ACC112 (cell line): ENCODE measurements around the gene CYP2U1.
"Not testable (repeated sequence)": the region's sequence is repeated elsewhere in the genome, so short reads cannot be mapped to it uniquely, and the experiment has no call there.

Source experiments
- H2AFZ ChIP-seq: fragments of 200-600 bp; sonication (generic); one replicate; pipeline ENCODE4 v1.6.0; 2017; ENCODE audit warnings: antibody characterized with exemption, low read length; ENCODE audit not compliant: unreplicated experiment
- H3K27ac ChIP-seq: fragments of 200-600 bp; sonication (generic); 2 replicates; pipeline ENCODE4 v1.5.1; 2014; ENCODE audit warnings: low read depth, mild to moderate bottlenecking, antibody characterized with exemption, low read length, moderate library complexity
- H3K27me3 ChIP-seq: fragments of 200-600 bp; sonication (generic); 2 replicates; pipeline ENCODE4 v1.6.1; 2014; ENCODE audit warnings: mild to moderate bottlenecking, antibody characterized with exemption, low read length, moderate library complexity, mixed read lengths; ENCODE audit not compliant: insufficient read depth
- H3K36me3 ChIP-seq: fragments of 200-600 bp; sonication (generic); 2 replicates; pipeline ENCODE4 v1.6.1; 2016; ENCODE audit warnings: mild to moderate bottlenecking, antibody characterized with exemption, low read length, moderate library complexity, mixed read lengths; ENCODE audit not compliant: insufficient read depth
- H3K4me1 ChIP-seq: fragments of 200-600 bp; sonication (generic); one replicate; pipeline ENCODE4 v1.6.1; 2016; ENCODE audit warnings: low read length, mixed read lengths; ENCODE audit not compliant: insufficient read depth, unreplicated experiment, control insufficient read depth
- H3K4me3 ChIP-seq: fragments of 200-600 bp; sonication (generic); 2 replicates; pipeline ENCODE4 v1.5.1; 2014; ENCODE audit warnings: mild to moderate bottlenecking, low read depth, low read length
- H3K79me2 ChIP-seq: fragments of 200-600 bp; sonication (generic); one replicate; pipeline ENCODE4 v1.6.0; 2016; ENCODE audit warnings: low read length; ENCODE audit not compliant: control insufficient read depth, unreplicated experiment, insufficient read depth

Gene CYP2U1

DNA sequence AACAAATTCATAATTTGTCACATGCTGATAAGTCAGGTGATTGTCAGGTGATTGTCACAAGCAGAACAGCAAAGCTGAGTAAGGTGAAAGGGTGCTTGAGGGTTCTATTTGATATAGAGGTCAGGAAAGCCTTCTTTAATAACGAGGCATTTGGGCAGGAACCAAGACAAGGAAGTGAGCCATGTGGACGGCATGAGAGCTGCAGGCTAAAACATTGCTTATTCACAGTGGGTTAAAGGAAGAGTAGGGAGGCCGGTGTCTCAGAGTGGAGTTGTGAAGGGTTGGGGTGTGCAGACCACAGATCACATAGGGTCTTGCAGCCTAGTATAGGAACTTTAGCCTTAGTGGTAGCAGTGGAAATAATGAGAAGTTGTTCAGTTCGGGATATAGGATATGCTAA, 31.3 kb upstream of the CYP2U1 start:
- peaks cover 49% of the 10 kb centered on the region for H3K36me3 ChIP-seq
- H3K79me2 ChIP-seq, result peaks cover 26% of the 10 kb centered on the region
- H2AFZ ChIP-seq, result no peak overlapping the region
- peaks cover 26% of the 10 kb centered on the region for H3K4me1 ChIP-seq
- H3K4me3 ChIP-seq, result no peak overlapping the region
- no peak overlapping the region for H3K27ac ChIP-seq
- H3K27me3 ChIP-seq, result no peaks in the 10 kb centered on the region

- peaks cover 22% of the 10 kb centered on the region for H3K4me1 ChIP-seq
- H2AFZ ChIP-seq, result no peak overlapping the region
- H3K27ac ChIP-seq, result no peak overlapping the region
- H3K27me3 ChIP-seq, result no peaks in the 10 kb centered on the region
- no peak overlapping the region for H3K4me3 ChIP-seq
- peaks cover 44% of the 10 kb centered on the region for H3K36me3 ChIP-seq
- peaks cover 24% of the 10 kb centered on the region for H3K79me2 ChIP-seq
Observed at GRCh38 chr4:107900508-107900907, 30.8 kb upstream of the CYP2U1 start.

DNA sequence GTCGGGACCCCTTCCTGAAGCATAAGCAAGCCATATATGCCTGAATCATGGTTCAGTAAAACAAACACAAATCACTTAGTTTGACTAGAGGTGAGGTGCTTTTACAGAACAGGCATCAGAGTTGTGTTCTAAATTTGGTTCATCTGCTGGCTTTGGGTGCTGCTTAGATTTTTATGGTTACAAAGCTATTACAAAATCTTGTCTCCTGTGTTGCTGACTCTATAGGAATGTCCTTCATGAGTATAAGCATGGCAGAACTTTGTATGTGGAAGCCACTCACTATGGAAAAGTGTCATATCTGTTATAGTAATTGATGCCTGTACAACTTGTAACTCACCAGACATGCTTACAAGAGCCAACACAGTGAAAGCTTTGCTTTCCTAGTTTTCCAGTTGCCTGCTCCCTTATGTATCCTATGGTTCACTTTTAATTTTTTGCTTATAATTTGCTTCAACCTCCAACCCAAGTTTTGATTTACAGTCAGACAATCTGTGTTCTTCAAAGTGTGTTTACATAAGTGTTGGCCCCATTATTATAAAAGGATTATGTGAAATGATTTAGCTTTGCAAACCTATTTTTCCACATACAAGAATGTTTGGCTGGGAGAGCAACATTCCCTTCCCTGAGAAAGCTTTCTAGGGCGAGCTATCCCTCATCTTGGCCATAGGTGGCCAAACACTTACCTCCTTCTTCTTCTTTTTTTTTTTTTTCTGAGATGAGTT, 30.0 kb upstream of the CYP2U1 start:
- H3K4me1 ChIP-seq, result peaks cover 16% of the 10 kb centered on the region
- peaks cover 43% of the 10 kb centered on the region for H3K36me3 ChIP-seq
- H3K79me2 ChIP-seq, result peaks cover 22% of the 10 kb centered on the region
- no peaks in the 10 kb centered on the region for H3K27me3 ChIP-seq
- H2AFZ ChIP-seq, result no peak overlapping the region
- H3K27ac ChIP-seq, result no peak overlapping the region
- no peak overlapping the region for H3K4me3 ChIP-seq

DNA sequence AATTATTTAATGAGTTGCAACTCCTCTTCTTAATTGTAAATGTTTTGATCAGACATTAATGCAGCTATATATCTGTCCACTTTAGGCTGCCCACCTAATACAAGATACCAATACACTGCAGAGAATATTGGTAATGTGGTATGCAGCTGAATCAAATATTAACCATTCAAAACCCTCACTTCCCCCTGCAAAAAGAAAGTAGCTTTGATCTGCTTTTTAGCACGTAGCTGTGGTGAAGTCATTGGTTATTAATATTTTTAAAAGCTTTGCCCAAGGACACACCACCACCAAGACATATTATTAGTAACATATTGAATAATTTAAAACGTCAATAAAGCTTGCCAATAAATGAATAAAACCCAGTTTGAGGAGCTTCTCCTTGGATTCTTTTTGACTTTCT, 28.6 kb upstream of the CYP2U1 start:
- no peak overlapping the region for H2AFZ ChIP-seq
- H3K36me3 ChIP-seq, result peaks cover 43% of the 10 kb centered on the region
- peaks cover 12% of the 10 kb centered on the region for H3K79me2 ChIP-seq
- H3K4me1 ChIP-seq, result peaks cover 3% of the 10 kb centered on the region
- H3K27ac ChIP-seq, result no peak overlapping the region
- no peak overlapping the region for H3K4me3 ChIP-seq
- no peaks in the 10 kb centered on the region for H3K27me3 ChIP-seq

GRCh38 chr4:107905082-107905481, 26.3 kb upstream of the CYP2U1 start:
- not testable (repeated sequence) for H3K4me3 ChIP-seq, H3K27ac ChIP-seq, H3K27me3 ChIP-seq, H3K4me1 ChIP-seq, H3K79me2 ChIP-seq, H2AFZ ChIP-seq
- H3K36me3 ChIP-seq, result peaks cover 32% of the 10 kb centered on the region

DNA sequence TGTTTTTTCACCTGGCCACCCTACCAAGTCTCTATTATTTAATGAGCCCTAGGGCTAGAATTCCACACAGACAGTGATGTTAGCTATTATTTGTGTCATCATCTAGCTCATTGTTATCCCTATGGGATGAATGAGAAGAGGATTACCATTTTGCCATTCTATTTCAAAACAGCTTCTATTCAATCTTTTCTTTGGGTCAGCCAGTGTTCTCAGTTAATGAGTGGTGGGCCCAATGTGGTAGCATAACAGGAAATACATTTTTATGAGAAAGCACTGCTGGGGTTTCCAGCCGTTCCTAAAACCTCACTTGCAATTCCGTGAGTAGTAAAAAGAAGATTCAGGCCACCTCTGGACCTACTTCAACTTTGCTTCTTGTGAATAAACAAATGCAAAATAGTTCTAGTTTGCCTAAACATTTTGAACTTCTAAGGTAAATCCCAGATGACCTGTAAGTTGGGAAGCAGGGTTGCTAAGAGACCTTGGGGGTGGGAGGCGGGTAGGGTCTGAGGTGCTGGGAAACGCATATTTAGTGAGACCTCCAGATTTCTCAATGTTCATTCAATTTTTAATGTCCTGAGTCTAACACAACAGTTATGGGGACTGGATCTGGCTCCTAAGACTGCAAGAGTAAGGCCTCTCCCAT, 24.8 kb upstream of the CYP2U1 start:
- Histone ChIP-seq H2AFZ (no peak overlapping the region), H3K79me2 (no peaks in the 10 kb centered on the region), H3K27ac (no peak overlapping the region), H3K36me3 (peaks cover 17% of the 10 kb centered on the region), H3K4me1 (no peaks in the 10 kb centered on the region), H3K27me3 (no peaks in the 10 kb centered on the region), H3K4me3 (no peak overlapping the region)

GRCh38 chr4:107908377-107908776, 23.0 kb upstream of the CYP2U1 start:
- H3K27me3 ChIP-seq, result no peaks in the 10 kb centered on the region
- no peaks in the 10 kb centered on the region for H3K79me2 ChIP-seq
- H3K36me3 ChIP-seq, result peaks cover 14% of the 10 kb centered on the region; the same call in 1 of the 2 replicates
- no peak overlapping the region for H3K4me3 ChIP-seq
- no peak overlapping the region for H2AFZ ChIP-seq
- no peak overlapping the region for H3K27ac ChIP-seq
- H3K4me1 ChIP-seq, result no peaks in the 10 kb centered on the region

DNA sequence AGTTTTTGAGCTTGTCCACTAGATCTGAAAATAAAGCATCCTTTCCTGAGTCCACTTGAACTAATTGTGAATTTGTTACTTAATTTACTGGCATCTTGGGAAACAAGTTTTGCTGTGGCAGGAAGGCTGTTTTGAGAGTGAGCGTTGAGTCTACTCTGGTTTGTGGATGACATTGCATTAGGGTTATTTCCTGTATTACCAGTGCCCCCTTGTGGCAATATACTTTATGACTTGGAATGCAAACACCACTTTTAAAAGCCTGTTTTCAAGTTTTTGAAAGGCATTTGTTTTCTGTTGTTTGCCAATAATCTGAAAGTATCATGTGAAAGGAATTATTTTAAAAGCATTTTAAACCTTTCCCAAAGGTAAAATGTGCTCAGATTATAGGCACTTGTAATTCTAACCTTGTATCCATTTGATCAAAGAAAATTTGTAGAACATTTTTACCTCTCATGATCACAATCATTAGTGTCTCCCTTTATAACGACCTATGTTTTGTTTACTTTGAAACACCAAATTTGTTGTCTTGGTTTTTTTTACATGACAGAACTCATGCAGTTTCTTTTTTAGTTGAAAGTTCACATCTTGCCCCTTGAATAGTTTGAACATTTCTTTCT, 18.0 kb upstream of the CYP2U1 start:
- Histone ChIP-seq H3K4me3 (no peak overlapping the region), H2AFZ (no peak overlapping the region), H3K27ac (0 out of 2 replicates have a peak overlapping the region, but pooled peaks have one; percentile 2)

GRCh38 chr4:107915220-107915619, 16.1 kb upstream of the CYP2U1 start:
- no peaks in the 10 kb centered on the region for H3K79me2 ChIP-seq
- no peak overlapping the region for H3K27ac ChIP-seq
- H2AFZ ChIP-seq, result no peak overlapping the region
- no peaks in the 10 kb centered on the region for H3K4me1 ChIP-seq
- H3K27me3 ChIP-seq, result no peaks in the 10 kb centered on the region
- H3K4me3 ChIP-seq, result no peak overlapping the region
- H3K36me3 ChIP-seq, result no peaks in the 10 kb centered on the region

More for the DNA sequence above, 18.0 kb upstream of the CYP2U1 start:
- no peaks in the 10 kb centered on the region for H3K36me3 ChIP-seq
- no peaks in the 10 kb centered on the region for H3K79me2 ChIP-seq
- H3K27me3 ChIP-seq, result no peaks in the 10 kb centered on the region
- H3K4me1 ChIP-seq, result no peaks in the 10 kb centered on the region

GRCh38 chr4:107916623-107917022, 14.7 kb upstream of the CYP2U1 start:
- no peaks in the 10 kb centered on the region for H3K27me3 ChIP-seq
- no peak overlapping the region for H2AFZ ChIP-seq
- no peak overlapping the region for H3K4me3 ChIP-seq
- no peaks in the 10 kb centered on the region for H3K79me2 ChIP-seq
- H3K36me3 ChIP-seq, result no peaks in the 10 kb centered on the region
- H3K27ac ChIP-seq, result no peak overlapping the region
- H3K4me1 ChIP-seq, result no peaks in the 10 kb centered on the region

GRCh38 chr4:107917500-107917899, 13.8 kb upstream of the CYP2U1 start:
- Histone ChIP-seq H3K27ac (no peak overlapping the region), H3K79me2 (no peaks in the 10 kb centered on the region), H3K36me3 (no peaks in the 10 kb centered on the region), H3K27me3 (no peaks in the 10 kb centered on the region), H3K4me1 (peaks cover 8% of the 10 kb centered on the region), H3K4me3 (no peak overlapping the region), H2AFZ (no peak overlapping the region)
